ENCODE results near the gene KDM8.

KDM8 gene

GRCh38 chr16:27179500-27180072 lies 23.7 kb upstream of the KDM8 start:
- TF ChIP-seq ZFX (IDR thresholded peaks at IDR 0.05; ENCODE audit: borderline replicate concordance) (no peak), CTCF (IDR thresholded peaks at IDR 0.05) (peak; percentile 89)
- H3K27ac ChIP-seq = no peak overlapping the region

- no peak overlapping the region for H3K27ac ChIP-seq
- TF ChIP-seq CTCF (IDR thresholded peaks at IDR 0.05) = peak; percentile 20; the same call in 1 of the 2 replicates
- TF ChIP-seq ZFX (IDR thresholded peaks at IDR 0.05; ENCODE audit: borderline replicate concordance) = no peak
Measured at GRCh38 chr16:27181019-27181790, 22.1 kb upstream of the KDM8 start.

GRCh38 chr16:27182906-27183405 lies 20.4 kb upstream of the KDM8 start:
- no peak overlapping the region for H3K27ac ChIP-seq
- TF ChIP-seq ZFX (IDR thresholded peaks at IDR 0.05; ENCODE audit: borderline replicate concordance) = no peak
- no peak for TF ChIP-seq CTCF (IDR thresholded peaks at IDR 0.05)

GRCh38 chr16:27185776-27186130 lies 17.6 kb upstream of the KDM8 start:
- no peak overlapping the region for H3K27ac ChIP-seq
- TF ChIP-seq ZFX (IDR thresholded peaks at IDR 0.05; ENCODE audit: borderline replicate concordance) (no peak), CTCF (IDR thresholded peaks at IDR 0.05) (no peak)

GRCh38 chr16:27188633-27189032 lies 14.7 kb upstream of the KDM8 start:
- H3K27ac ChIP-seq = no peak overlapping the region
- TF ChIP-seq ZFX (IDR thresholded peaks at IDR 0.05; ENCODE audit: borderline replicate concordance) (no peak), CTCF (IDR thresholded peaks at IDR 0.05) (no peak)

- TF ChIP-seq CTCF (IDR thresholded peaks at IDR 0.05) = no peak
- TF ChIP-seq ZFX (IDR thresholded peaks at IDR 0.05; ENCODE audit: borderline replicate concordance) = no peak
- no peak overlapping the region for H3K27ac ChIP-seq
Measured at GRCh38 chr16:27189335-27189972, 13.9 kb upstream of the KDM8 start.

Measured in 22Rv1 (cell line).